ENCODE measurements around the gene NOL9. TPM values are rescaled to one million over a fixed set of nuclear protein-coding genes. Genes with fewer than 3 reads are reported as not detected.

The NOL9 gene
- total and polyA plus RNA-seq, 3 donors from 2014 or later: 11.4 to 34.6 (median 29.0) TPM

DNA sequence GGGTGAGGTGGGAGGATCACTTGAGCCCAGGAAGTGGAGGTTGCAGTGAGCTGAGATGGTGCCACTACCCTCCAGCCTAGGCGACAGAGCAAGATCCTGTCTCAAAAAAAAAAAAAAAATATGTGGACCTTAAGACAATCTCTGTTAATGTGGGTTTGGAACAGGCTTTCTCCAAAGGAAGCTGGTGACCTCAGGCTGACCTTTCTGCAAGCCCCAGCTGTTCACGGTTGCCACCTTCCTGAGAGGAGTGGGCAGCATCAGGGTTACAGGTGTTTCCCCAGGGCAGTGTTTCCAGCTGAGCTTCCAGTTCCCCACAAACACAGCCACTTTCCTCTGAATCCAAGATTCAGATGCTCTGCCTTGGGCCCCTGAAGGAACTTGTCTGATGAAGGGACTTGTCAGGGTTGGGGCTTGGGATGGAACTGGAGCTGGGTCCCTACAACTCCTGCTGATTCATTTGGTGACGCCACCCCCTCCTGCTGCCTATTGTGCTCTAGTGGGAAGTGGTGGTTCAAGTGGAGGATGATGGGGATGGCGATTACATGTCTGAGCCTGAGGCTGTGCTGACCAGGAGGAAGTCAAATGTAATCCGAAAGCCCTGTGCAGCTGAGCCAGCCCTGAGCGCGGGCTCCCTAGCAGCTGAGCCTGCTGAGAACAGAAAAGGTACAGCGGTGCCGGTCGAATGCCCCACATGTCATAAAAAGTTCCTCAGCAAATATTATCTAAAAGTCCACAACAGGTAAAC, 27.4 kb upstream of the NOL9 start:
- Histone ChIP-seq H3K4me3 (no peak overlapping the region), H3K4me1 (peaks cover 30% of the 10 kb centered on the region), H3K9me3 (no peaks in the 10 kb centered on the region), H3K27me3 (no peaks in the 10 kb centered on the region), H3K27ac (no peak overlapping the region), H3K36me3 (ENCODE audit: low read depth, missing control alignments) (no peaks in the 10 kb centered on the region)
- TF ChIP-seq POLR2A (IDR thresholded peaks at IDR 0.05): no peak
- TF ChIP-seq, protein P1, sequence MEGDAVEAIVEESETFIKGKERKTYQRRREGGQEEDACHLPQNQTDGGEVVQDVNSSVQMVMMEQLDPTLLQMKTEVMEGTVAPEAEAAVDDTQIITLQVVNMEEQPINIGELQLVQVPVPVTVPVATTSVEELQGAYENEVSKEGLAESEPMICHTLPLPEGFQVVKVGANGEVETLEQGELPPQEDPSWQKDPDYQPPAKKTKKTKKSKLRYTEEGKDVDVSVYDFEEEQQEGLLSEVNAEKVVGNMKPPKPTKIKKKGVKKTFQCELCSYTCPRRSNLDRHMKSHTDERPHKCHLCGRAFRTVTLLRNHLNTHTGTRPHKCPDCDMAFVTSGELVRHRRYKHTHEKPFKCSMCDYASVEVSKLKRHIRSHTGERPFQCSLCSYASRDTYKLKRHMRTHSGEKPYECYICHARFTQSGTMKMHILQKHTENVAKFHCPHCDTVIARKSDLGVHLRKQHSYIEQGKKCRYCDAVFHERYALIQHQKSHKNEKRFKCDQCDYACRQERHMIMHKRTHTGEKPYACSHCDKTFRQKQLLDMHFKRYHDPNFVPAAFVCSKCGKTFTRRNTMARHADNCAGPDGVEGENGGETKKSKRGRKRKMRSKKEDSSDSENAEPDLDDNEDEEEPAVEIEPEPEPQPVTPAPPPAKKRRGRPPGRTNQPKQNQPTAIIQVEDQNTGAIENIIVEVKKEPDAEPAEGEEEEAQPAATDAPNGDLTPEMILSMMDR (IDR thresholded peaks at IDR 0.05): no peak
- no peak for DNase-seq
- intact Hi-C loops (cut with DNase I; ENCODE audit: low total_unique reads): loop anchor here (5.0 kb wide), 1 partner anchor 51 kb away; no protein-coding TSS in a partner anchor
- WGBS, 2 donors: 74 to 80% methylated on average over 10 of the region's 10 CpGs

DNA sequence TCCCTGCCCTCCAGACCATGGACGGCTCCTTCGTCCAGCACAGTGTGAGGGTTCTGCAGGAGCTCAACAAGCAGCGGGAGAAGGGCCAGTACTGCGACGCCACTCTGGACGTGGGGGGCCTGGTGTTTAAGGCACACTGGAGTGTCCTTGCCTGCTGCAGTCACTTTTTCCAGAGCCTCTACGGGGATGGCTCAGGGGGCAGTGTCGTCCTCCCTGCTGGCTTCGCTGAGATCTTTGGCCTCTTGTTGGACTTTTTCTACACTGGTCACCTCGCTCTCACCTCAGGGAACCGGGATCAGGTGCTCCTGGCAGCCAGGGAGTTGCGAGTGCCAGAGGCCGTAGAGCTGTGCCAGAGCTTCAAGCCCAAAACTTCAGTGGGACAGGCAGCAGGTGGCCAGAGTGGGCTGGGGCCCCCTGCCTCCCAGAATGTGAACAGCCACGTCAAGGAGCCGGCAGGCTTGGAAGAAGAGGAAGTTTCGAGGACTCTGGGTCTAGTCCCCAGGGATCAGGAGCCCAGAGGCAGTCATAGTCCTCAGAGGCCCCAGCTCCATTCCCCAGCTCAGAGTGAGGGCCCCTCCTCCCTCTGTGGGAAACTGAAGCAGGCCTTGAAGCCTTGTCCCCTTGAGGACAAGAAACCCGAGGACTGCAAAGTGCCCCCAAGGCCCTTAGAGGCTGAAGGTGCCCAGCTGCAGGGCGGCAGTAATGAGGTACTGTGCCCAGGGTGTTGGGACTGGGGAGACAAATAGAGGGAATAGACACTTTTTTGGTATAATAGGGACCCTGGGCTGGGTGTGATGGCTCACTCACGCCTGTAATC, 26.5 kb upstream of the NOL9 start:
- intact Hi-C loops (cut with DNase I; ENCODE audit: low total_unique reads): loop anchor here (5.0 kb wide), 1 partner anchor 52 kb away; no protein-coding TSS in a partner anchor
- TF ChIP-seq, protein P1 (IDR thresholded peaks at IDR 0.05): no peak
- TF ChIP-seq POLR2A (IDR thresholded peaks at IDR 0.05): no peak

DNA sequence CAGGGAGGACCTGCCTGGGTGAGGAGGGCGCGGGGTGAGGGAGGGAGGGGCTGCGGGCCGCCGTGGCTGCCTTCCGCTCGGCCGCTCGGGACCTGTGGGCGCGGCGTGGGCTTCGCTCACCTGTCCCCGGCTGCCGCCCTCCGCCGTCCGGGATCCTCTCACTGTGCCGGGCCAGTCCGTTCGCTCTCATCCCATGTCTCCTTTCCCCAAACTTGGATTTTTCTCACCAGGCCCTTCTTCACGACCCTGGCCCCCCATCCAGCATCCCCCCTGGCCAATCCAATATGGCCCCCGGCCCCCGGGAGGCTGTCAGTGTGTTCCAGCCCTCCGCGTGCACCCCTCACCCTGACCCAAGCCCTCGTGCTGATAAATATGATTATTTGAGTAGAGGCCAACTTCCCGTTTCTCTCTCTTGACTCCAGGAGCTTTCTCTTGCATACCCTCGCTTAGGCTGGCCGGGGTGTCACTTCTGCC, 25.8 kb upstream of the NOL9 start:
- DNase-seq: no peak
- Histone ChIP-seq H3K4me1 (peaks cover 30% of the 10 kb centered on the region), H3K27me3 (no peaks in the 10 kb centered on the region), H3K4me3 (peak overlapping the region; percentile 68 to 96), H3K36me3 (ENCODE audit: low read depth, missing control alignments) (no peaks in the 10 kb centered on the region), H3K9me3 (no peaks in the 10 kb centered on the region), H3K27ac (peak overlapping the region; percentile 83 to 94)
- 0 to 6% methylated on average over 9 to 30 of the region's 30 CpGs for WGBS, 2 donors
- no peak for TF ChIP-seq POLR2A (IDR thresholded peaks at IDR 0.05)
- TF ChIP-seq, protein P1 (IDR thresholded peaks at IDR 0.05): no peak
- intact Hi-C loops (cut with DNase I; ENCODE audit: low total_unique reads): loop anchor here (5.0 kb wide), 1 partner anchor 52 kb away; no protein-coding TSS in a partner anchor

More for the DNA sequence above, 26.5 kb upstream of the NOL9 start:
- Histone ChIP-seq H3K36me3 (ENCODE audit: low read depth, missing control alignments) (no peaks in the 10 kb centered on the region), H3K27ac (peak overlapping the region; percentile 83 to 94), H3K4me3 (peak overlapping the region; percentile 68 to 96), H3K9me3 (no peaks in the 10 kb centered on the region), H3K4me1 (peaks cover 30% of the 10 kb centered on the region), H3K27me3 (no peaks in the 10 kb centered on the region)
- DNase-seq: no peak
- 27 to 30% methylated on average over 12 to 19 of the region's 19 CpGs for WGBS, 2 donors

DNA sequence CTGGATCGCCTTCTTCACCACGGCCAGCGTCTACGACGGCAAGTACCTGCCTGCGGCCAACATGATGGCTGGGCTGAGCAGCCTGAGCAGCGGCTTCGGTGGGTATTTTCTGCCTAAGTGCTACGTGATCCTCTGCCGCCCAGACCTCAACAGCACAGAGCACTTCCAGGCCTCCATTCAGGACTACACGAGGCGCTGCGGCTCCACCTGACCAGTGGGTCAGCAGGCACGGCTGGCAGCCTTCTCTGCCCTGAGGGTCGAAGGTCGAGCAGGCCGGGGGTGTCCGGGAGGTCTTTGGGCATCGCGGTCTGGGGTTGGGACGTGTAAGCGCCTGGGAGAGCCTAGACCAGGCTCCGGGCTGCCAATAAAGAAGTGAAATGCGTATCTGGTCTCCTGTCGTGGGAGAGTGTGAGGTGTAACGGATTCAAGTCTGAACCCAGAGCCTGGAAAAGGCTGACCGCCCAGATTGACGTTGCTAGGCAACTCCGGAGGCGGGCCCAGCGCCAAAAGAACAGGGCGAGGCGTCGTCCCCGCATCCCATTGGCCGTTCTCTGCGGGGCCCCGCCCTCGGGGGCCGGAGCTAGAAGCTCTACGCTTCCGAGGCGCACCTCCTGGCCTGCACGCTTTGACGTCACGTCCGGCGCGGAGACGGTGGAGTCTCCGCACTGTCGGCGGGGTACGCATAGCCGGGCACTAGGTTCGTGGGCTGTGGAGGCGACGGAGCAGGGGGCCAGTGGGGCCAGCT, 25.2 kb upstream of the NOL9 start, which contains the start of gene ZBTB48:
ZBTB48 (plus strand) TSS at position 621 of the 745 bp plus-strand sequence. CDS start 616 bp downstream, outside the sequence.
- WGBS, 2 donors: 12 to 33% methylated on average over 19 to 58 of the region's 58 CpGs
- intact Hi-C loops (cut with DNase I; ENCODE audit: low total_unique reads): loop anchor here (5.0 kb wide), 1 partner anchor 53 kb away; no protein-coding TSS in a partner anchor

More for the DNA sequence above, 25.2 kb upstream of the NOL9 start, which contains the start of gene ZBTB48:
- H3K36me3 ChIP-seq (ENCODE audit: low read depth, missing control alignments): no peaks in the 10 kb centered on the region
- peak within 1 kb of the TSS; percentile 83 to 94 for H3K27ac ChIP-seq
- H3K4me3 ChIP-seq: peak within 1 kb of the TSS; percentile 68 to 96
- no peaks in the 10 kb centered on the region for H3K9me3 ChIP-seq
- TF ChIP-seq, protein P1 (IDR thresholded peaks at IDR 0.05): no peak
- peak; percentile 85 for TF ChIP-seq POLR2A (IDR thresholded peaks at IDR 0.05)
- DNase-seq: peak; percentile 99
- peaks cover 30% of the 10 kb centered on the region for H3K4me1 ChIP-seq
- no peaks in the 10 kb centered on the region for H3K27me3 ChIP-seq
